GM12875 (cell line): ENCODE results near the gene MIXL1.

Source experiments
- H3K4me3 ChIP-seq: one replicate; pipeline ENCODE4 v1.5.1; 2011; ENCODE audit warnings: low read depth, low read length, control low read depth
- CTCF ChIP-seq: IDR thresholded peaks from 2 replicates; pipeline ENCODE4 v1.5.1; 2011; ENCODE audit warnings: low read depth, mild to moderate bottlenecking, control low read depth, inconsistent platforms, low read length, moderate library complexity, borderline replicate concordance; ENCODE audit not compliant: insufficient read depth

MIXL1 gene

GRCh38 chr1:226216056-226216455 is 7.4 kb upstream of the MIXL1 start:
- H3K4me3 ChIP-seq, result no peak overlapping the region
- no peak for TF ChIP-seq CTCF

GRCh38 chr1:226217273-226217672 is 6.2 kb upstream of the MIXL1 start:
- no peak overlapping the region for H3K4me3 ChIP-seq
- no peak for TF ChIP-seq CTCF

GRCh38 chr1:226220473-226221189 is 2.8 kb upstream of the MIXL1 start:
- TF ChIP-seq CTCF, result no peak
- no peak overlapping the region for H3K4me3 ChIP-seq

GRCh38 chr1:226222686-226223085 is 778 bp upstream of the MIXL1 start:
- TF ChIP-seq CTCF, result no peak
- no peak overlapping the region for H3K4me3 ChIP-seq

GRCh38 chr1:226223786-226224244 is 351 bp downstream of the MIXL1 start:
- H3K4me3 ChIP-seq, result peak overlapping the region; percentile 70
- TF ChIP-seq CTCF, result peak; percentile 17; the same call in 1 of the 2 replicates

GRCh38 chr1:226226601-226227000 is 3.1 kb downstream of the MIXL1 start:
- TF ChIP-seq CTCF, result no peak
- no peak overlapping the region for H3K4me3 ChIP-seq

GRCh38 chr1:226233293-226233692 is 9.8 kb downstream of the MIXL1 start:
- no peak overlapping the region for H3K4me3 ChIP-seq
- TF ChIP-seq CTCF, result no peak
